Cortex of kidney (tissue), 1 donor: ENCODE results near the gene AHR.
"Not testable (repeated sequence)": the region's sequence is repeated elsewhere in the genome, so short reads cannot be mapped to it uniquely, and the experiment has no call there.

ENCODE experiments used
- DNase-seq: peaks from one replicate; lab custom pipeline; 2025; lab: John Stamatoyannopoulos, UW

The AHR gene

GRCh38 chr7:17339952-17340351, 41.5 kb downstream of the AHR start:
- no peak for DNase-seq

GRCh38 chr7:17340655-17341054, 42.2 kb downstream of the AHR start:
- DNase-seq = no peak

- DNase-seq = no peak
Observed at GRCh38 chr7:17342756-17343155, 44.3 kb downstream of the AHR start.

GRCh38 chr7:17347401-17347800, 48.9 kb downstream of the AHR start:
- DNase-seq = no peak

GRCh38 chr7:17348932-17349331, 50.5 kb downstream of the AHR start:
- not testable (repeated sequence) for DNase-seq

GRCh38 chr7:17350321-17350720, 51.9 kb downstream of the AHR start:
- DNase-seq = not testable (repeated sequence)

- DNase-seq = not testable (repeated sequence)
Observed at GRCh38 chr7:17353650-17354419, 55.4 kb downstream of the AHR start.

- DNase-seq = no peak
Observed at GRCh38 chr7:17354473-17354872, 56.0 kb downstream of the AHR start.

- no peak for DNase-seq
Observed at GRCh38 chr7:17355050-17355449, 56.6 kb downstream of the AHR start.

- DNase-seq = no peak
Observed at GRCh38 chr7:17357952-17358351, 59.5 kb downstream of the AHR start.

- no peak for DNase-seq
Observed at GRCh38 chr7:17359610-17360009, 61.2 kb downstream of the AHR start.

GRCh38 chr7:17362439-17363105, 64.1 kb downstream of the AHR start:
- no peak for DNase-seq

GRCh38 chr7:17364671-17365070, 66.2 kb downstream of the AHR start:
- DNase-seq = no peak

GRCh38 chr7:17365775-17366174, 67.3 kb downstream of the AHR start:
- no peak for DNase-seq

GRCh38 chr7:17367502-17367901, 69.0 kb downstream of the AHR start:
- DNase-seq = no peak

GRCh38 chr7:17368856-17369524, 70.5 kb downstream of the AHR start:
- no peak for DNase-seq

GRCh38 chr7:17369691-17370426, 71.4 kb downstream of the AHR start:
- DNase-seq = no peak

GRCh38 chr7:17370901-17371585, 72.6 kb downstream of the AHR start:
- DNase-seq = no peak

GRCh38 chr7:17371671-17372524, 73.4 kb downstream of the AHR start:
- no peak for DNase-seq

- DNase-seq = no peak
Observed at GRCh38 chr7:17374157-17374556, 75.7 kb downstream of the AHR start.

- no peak for DNase-seq
Observed at GRCh38 chr7:17374654-17375053, 76.2 kb downstream of the AHR start.
